Activated naive CD4-positive, alpha-beta T cell treated with anti-CD3 and anti-CD28 coated beads for 36 hours (primary cell): ENCODE data around the gene NRSN2. TPM values are rescaled to one million over a fixed set of nuclear protein-coding genes. Genes with fewer than 3 reads are reported as not detected.
A peak's percentile ranks its signal among the peaks of the same experiment; 100 is the strongest.

Source experiments
- CTCF ChIA-PET: fragments of 350-600 bp; sonication (Branson Sonifier 250); formaldehyde crosslinking; loops from one replicate; lab custom pipeline; 2021; ENCODE audit warnings: antibody characterized with exemption; lab: Charles Lee
- DNase-seq: peaks from one replicate; pipeline ENCODE4 v3.0.0-alpha.2; 2020
- H3K27ac Mint-ChIP-seq: one replicate; pipeline ENCODE4 v1.8.0; 2021; ENCODE audit warnings: mild to moderate bottlenecking, mixed read lengths
- H3K27me3 Mint-ChIP-seq: one replicate; pipeline ENCODE4 v1.8.0; 2021; ENCODE audit warnings: low read depth, mixed read lengths
- H3K36me3 Mint-ChIP-seq: one replicate; pipeline ENCODE4 v1.8.0; 2021; ENCODE audit warnings: low read depth, mixed read lengths
- H3K4me1 Mint-ChIP-seq: one replicate; pipeline ENCODE4 v1.8.0; 2021; ENCODE audit warnings: low read depth, mixed read lengths
- H3K4me3 Mint-ChIP-seq: one replicate; pipeline ENCODE4 v1.8.0; 2021; ENCODE audit warnings: mild to moderate bottlenecking, moderate library complexity, mixed read lengths
- H3K9me3 Mint-ChIP-seq: one replicate; pipeline ENCODE4 v1.8.0; 2021; ENCODE audit warnings: mixed read lengths
- intact Hi-C: fragments of 100-400 bp; cut with micrococcal nuclease; formaldehyde crosslinking; loops from one replicate; pipeline ENCODE4 v1.15.1; 2023
- total RNA-seq, 2 experiments: library from RNA; stranded (reverse); gene quantifications; one replicate each; pipeline ENCODE4 v1.2.3, GENCODE V29; 2021

Gene NRSN2
- total RNA-seq, 2 experiments from 2014 or later: 3.9 to 4.2 TPM

DNA sequence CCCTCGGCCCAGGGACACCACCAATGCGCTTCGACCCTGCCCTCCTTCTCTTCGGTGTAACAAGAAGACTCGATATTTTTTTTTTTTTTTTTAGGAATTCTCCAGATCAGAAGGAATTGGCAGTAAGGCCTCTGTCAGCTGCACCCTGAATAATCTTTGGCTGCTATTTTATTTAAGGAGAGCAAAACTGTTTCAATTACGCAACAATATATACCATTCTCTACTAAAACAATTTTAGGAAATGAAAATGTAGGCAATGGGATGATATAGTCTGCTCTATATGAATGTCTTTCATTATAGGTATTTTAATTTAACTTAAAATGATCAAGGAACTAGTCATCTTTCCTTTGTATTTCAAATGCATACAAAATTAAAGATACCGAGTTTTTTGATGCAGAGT, 36.3 kb upstream of the NRSN2 start:
- no peak for DNase-seq
- H3K4me1 Mint-ChIP-seq: peaks cover 11% of the 10 kb centered on the region
- CTCF ChIA-PET: interaction anchor here (0.7 to 1.2 kb wide), 4 partner anchors 14 to 72 kb away, joined by 3 to 10 read pairs (median 3); no protein-coding TSS in a partner anchor
- peak overlapping the region; percentile 74 for H3K4me3 Mint-ChIP-seq
- H3K9me3 Mint-ChIP-seq: no peaks in the 10 kb centered on the region
- intact Hi-C loops: loop anchor here (1.0 kb wide), 2 partner anchors 15 to 44 kb away; partner anchors contain the start of gene SOX12
- no peak overlapping the region for H3K27ac Mint-ChIP-seq
- no peaks in the 10 kb centered on the region for H3K36me3 Mint-ChIP-seq
- H3K27me3 Mint-ChIP-seq: no peaks in the 10 kb centered on the region

DNA sequence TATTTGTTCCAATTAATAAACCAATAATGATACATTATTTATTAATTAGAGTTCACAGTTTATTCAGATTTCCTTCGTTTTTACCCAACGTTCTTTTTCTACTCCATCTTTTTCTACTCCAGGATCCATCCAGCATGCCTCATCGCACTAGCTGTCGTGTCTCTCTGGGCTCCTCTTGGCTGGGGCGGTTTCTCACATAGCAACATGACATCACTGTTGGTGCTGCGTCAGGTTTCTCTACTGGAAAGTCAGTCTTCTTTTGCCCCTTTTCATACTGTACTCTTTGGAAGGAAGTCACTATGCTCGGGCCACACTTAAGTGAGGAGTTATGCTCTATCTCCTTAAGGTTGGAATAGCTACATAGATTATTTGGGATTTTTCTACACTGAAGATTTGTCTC, 35.3 kb upstream of the NRSN2 start:
- H3K27me3 Mint-ChIP-seq: no peaks in the 10 kb centered on the region
- no peak overlapping the region for H3K4me3 Mint-ChIP-seq
- no peaks in the 10 kb centered on the region for H3K36me3 Mint-ChIP-seq
- intact Hi-C loops: no loop called here
- peaks cover 11% of the 10 kb centered on the region for H3K4me1 Mint-ChIP-seq
- no peaks in the 10 kb centered on the region for H3K9me3 Mint-ChIP-seq
- CTCF ChIA-PET: no interaction called here
- no peak overlapping the region for H3K27ac Mint-ChIP-seq
- DNase-seq: no peak

DNA sequence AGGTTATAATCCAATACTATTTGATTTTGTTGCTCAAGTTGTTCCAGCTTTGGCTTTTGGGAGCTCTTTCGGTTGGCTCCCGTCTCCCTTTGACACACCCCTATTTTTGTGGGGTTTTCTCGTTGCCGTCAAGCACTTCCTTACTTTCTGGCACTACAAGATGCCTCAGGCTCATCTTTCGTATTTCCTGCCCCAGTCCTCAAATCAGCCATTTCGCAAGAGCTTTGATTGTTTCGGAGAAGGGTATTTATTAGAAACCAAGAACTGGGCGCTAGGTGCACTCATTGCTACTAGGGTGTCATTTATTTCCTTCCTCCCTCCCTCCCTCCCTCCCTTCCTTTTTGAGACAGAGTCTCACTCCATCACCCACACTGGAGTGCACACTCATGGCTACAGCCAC, 34.8 kb upstream of the NRSN2 start:
- H3K27ac Mint-ChIP-seq: no peak overlapping the region
- no peaks in the 10 kb centered on the region for H3K36me3 Mint-ChIP-seq
- no peak overlapping the region for H3K4me3 Mint-ChIP-seq
- CTCF ChIA-PET: interaction anchor here (0.6 kb wide), 1 partner anchor 17 kb away, joined by 3 read pairs; no protein-coding TSS in a partner anchor
- intact Hi-C loops: no loop called here
- peaks cover 11% of the 10 kb centered on the region for H3K4me1 Mint-ChIP-seq
- H3K9me3 Mint-ChIP-seq: no peaks in the 10 kb centered on the region
- H3K27me3 Mint-ChIP-seq: no peaks in the 10 kb centered on the region
- no peak for DNase-seq

- CTCF ChIA-PET: interaction anchor here (0.7 to 1.0 kb wide), 2 partner anchors 17 to 46 kb away, joined by 3 read pairs; no protein-coding TSS in a partner anchor
- Mint-ChIP-seq H3K4me1 (peaks cover 11% of the 10 kb centered on the region), H3K4me3 (no peak overlapping the region), H3K27ac (no peak overlapping the region), H3K9me3 (no peaks in the 10 kb centered on the region), H3K27me3 (no peaks in the 10 kb centered on the region), H3K36me3 (no peaks in the 10 kb centered on the region)
- intact Hi-C loops: no loop called here
- DNase-seq: no peak
These were observed 34.0 kb upstream of the NRSN2 start for GRCh38 chr20:312866-313265.

DNA sequence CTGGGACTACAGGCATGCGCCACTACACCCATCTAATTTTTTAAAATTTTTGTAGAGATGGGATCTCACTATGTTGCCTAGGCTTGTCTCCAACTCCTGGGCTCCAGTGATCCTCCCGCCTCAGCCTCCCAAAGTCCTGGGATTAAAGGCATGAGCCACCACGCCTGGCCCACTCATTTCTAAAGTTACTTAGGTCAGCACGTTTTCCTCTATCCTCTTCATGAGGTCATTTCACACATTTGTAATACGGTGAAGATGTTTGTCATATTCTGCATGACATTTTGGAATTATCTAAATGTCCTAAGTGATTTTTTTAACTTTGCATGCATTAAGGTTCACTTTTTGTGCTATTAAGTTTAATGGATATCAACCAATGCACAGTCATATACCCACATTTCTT, 33.5 kb upstream of the NRSN2 start:
- peaks cover 11% of the 10 kb centered on the region for H3K4me1 Mint-ChIP-seq
- no peak overlapping the region for H3K27ac Mint-ChIP-seq
- intact Hi-C loops: no loop called here
- H3K9me3 Mint-ChIP-seq: no peaks in the 10 kb centered on the region
- no peaks in the 10 kb centered on the region for H3K36me3 Mint-ChIP-seq
- no peak for DNase-seq
- no peaks in the 10 kb centered on the region for H3K27me3 Mint-ChIP-seq
- no peak overlapping the region for H3K4me3 Mint-ChIP-seq
- CTCF ChIA-PET: interaction anchor here (0.7 to 1.0 kb wide), 2 partner anchors 17 to 47 kb away, joined by 3 read pairs; no protein-coding TSS in a partner anchor

- DNase-seq: no peak
- no peak overlapping the region for H3K27ac Mint-ChIP-seq
- H3K4me1 Mint-ChIP-seq: peaks cover 11% of the 10 kb centered on the region
- CTCF ChIA-PET: no interaction called here
- no peaks in the 10 kb centered on the region for H3K36me3 Mint-ChIP-seq
- intact Hi-C loops: no loop called here
- H3K27me3 Mint-ChIP-seq: no peaks in the 10 kb centered on the region
- H3K4me3 Mint-ChIP-seq: no peak overlapping the region
- H3K9me3 Mint-ChIP-seq: no peaks in the 10 kb centered on the region
These were observed 33.0 kb upstream of the NRSN2 start for GRCh38 chr20:313948-314347.

DNA sequence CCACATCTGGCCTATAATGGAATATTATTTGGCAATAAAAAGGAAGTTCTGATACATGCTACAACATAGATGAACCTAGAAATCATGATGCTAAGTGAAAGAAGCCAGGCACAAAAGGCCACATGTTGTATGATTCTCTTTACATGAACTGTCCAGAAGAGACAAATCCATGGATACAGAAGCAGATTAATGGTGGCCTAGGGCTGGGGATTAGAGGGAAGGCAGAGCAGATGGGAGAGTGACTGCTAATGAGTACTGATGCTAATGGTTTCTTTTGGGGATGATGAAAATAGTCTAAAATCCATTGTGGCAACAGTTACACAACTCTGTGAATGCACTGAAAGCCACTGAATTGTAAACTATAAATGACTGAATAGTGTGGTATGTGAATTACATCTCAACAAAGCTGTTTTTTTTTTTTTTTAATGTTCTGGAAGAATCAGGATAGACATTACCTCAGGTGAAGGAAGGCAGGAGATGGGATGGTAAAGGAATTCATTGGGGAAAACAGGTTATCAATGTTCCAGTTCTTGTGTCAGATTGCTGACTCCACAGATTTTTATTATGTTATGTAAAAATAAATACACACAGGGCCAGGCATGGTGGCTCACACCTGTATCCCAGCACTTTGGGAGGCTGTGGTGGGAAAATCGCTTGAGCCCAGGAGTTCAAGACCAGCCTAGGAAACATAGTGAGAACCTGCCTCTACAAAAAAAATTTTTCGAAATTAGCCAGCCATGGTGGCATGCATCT, 30.4 kb upstream of the NRSN2 start:
- Mint-ChIP-seq H3K4me1 (no peaks in the 10 kb centered on the region), H3K9me3 (no peaks in the 10 kb centered on the region), H3K4me3 (no peak overlapping the region), H3K36me3 (peaks cover 3% of the 10 kb centered on the region), H3K27me3 (no peaks in the 10 kb centered on the region), H3K27ac (no peak overlapping the region)
- DNase-seq: no peak
- CTCF ChIA-PET: interaction anchor here (1.0 kb wide), 1 partner anchor 14 kb away, joined by 3 read pairs; no protein-coding TSS in a partner anchor
- intact Hi-C loops: no loop called here

- CTCF ChIA-PET: interaction anchor here (0.6 to 1.6 kb wide), 5 partner anchors 14 to 114 kb away, joined by 3 to 6 read pairs (median 4); no protein-coding TSS in a partner anchor
- intact Hi-C loops: loop anchor here (1.0 kb wide), 2 partner anchors 14 to 27 kb away; partner anchors contain the start of gene ZCCHC3
- H3K27me3 Mint-ChIP-seq: no peaks in the 10 kb centered on the region
- H3K4me1 Mint-ChIP-seq: peaks cover 12% of the 10 kb centered on the region
- peak overlapping the region; percentile 63 for H3K27ac Mint-ChIP-seq
- no peaks in the 10 kb centered on the region for H3K9me3 Mint-ChIP-seq
- peak; percentile 78 for DNase-seq
- peaks cover 3% of the 10 kb centered on the region for H3K36me3 Mint-ChIP-seq
- H3K4me3 Mint-ChIP-seq: peak overlapping the region; percentile 83
These were observed 22.5 kb upstream of the NRSN2 start for GRCh38 chr20:324177-325044.

- Mint-ChIP-seq H3K9me3 (no peaks in the 10 kb centered on the region), H3K36me3 (no peaks in the 10 kb centered on the region), H3K27me3 (no peaks in the 10 kb centered on the region), H3K27ac (peak within 1 kb of the TSS; percentile 63), H3K4me1 (peaks cover 14% of the 10 kb centered on the region), H3K4me3 (peak within 1 kb of the TSS; percentile 83)
- DNase-seq: peak; percentile 97
- CTCF ChIA-PET: interaction anchor here (0.8 to 1.6 kb wide), 3 partner anchors 15 to 59 kb away, joined by 3 to 6 read pairs (median 5); no protein-coding TSS in a partner anchor
- intact Hi-C loops: loop anchor here (1.0 kb wide), 2 partner anchors 15 to 28 kb away; partner anchors contain the start of gene ZCCHC3
These were observed 21.6 kb upstream of the NRSN2 start, which contains the start of gene SOX12 for GRCh38 chr20:325045-325888. Gene SOX12 (plus strand): TSS chr20:325552. CDS start chr20:325925, 373 bp downstream.

- no peaks in the 10 kb centered on the region for H3K27me3 Mint-ChIP-seq
- no peaks in the 10 kb centered on the region for H3K36me3 Mint-ChIP-seq
- H3K27ac Mint-ChIP-seq: no peak overlapping the region
- CTCF ChIA-PET: interaction anchor here (1.6 kb wide), 1 partner anchor 27 kb away, joined by 6 read pairs; no protein-coding TSS in a partner anchor
- peaks cover 17% of the 10 kb centered on the region for H3K4me1 Mint-ChIP-seq
- peak; percentile 57 for DNase-seq
- peak overlapping the region; percentile 78 for H3K4me3 Mint-ChIP-seq
- intact Hi-C loops: loop anchor here (1.0 kb wide), 2 partner anchors 16 to 29 kb away; partner anchors contain the start of gene ZCCHC3
- no peaks in the 10 kb centered on the region for H3K9me3 Mint-ChIP-seq
These were observed 20.8 kb upstream of the NRSN2 start for GRCh38 chr20:325889-326644.
